Right lobe of liver (tissue), 4 donors: ENCODE measurements around the gene TMEM266.

Source experiments
- POLR2A ChIP-seq: fragments of 450-650 bp; IDR thresholded peaks from one replicate; pipeline ENCODE4 v1.6.1; 2017; ENCODE audit warnings: antibody characterized with exemption, mild to moderate bottlenecking
- TF ChIP-seq, protein P1 (sequence below), 4 donors: fragments of 200-600 bp in 3 of 4; fragments of 450-650 bp in 1 of 4; IDR thresholded peaks; one replicate each; pipeline versions ENCODE4 v1.5.1 to v1.8.0; 2016 to 2022; ENCODE audit warnings: antibody characterized with exemption in 4 of 4, mild to moderate bottlenecking in 2 of 4
- donor health status: DM: no; HTN: no; CAD: no.
- donor health status: DM: no; HTN: no; CAD: no.
- donor health status: DM: no; HTN: yes; CAD: no.

DNA sequence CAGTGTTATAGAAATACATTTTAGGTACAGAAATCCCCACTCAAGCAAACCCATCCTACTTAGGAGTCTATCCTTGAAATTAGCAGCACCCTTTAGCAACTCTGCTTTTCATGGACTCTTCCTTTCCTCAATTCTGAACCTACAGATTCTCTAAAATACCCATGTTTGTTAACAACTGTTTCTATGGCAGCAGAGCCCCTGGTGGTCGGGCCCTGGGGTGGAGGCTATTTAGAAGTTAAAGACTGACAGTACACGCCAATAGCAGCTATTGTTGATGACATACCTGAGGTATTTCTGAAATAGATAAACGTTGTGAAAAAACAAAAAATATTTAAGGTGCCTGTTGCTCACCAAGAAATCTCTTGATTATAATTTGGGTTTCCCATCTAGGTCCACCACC lies 24.2 kb upstream of the TMEM266 start:
- TF ChIP-seq, protein P1, sequence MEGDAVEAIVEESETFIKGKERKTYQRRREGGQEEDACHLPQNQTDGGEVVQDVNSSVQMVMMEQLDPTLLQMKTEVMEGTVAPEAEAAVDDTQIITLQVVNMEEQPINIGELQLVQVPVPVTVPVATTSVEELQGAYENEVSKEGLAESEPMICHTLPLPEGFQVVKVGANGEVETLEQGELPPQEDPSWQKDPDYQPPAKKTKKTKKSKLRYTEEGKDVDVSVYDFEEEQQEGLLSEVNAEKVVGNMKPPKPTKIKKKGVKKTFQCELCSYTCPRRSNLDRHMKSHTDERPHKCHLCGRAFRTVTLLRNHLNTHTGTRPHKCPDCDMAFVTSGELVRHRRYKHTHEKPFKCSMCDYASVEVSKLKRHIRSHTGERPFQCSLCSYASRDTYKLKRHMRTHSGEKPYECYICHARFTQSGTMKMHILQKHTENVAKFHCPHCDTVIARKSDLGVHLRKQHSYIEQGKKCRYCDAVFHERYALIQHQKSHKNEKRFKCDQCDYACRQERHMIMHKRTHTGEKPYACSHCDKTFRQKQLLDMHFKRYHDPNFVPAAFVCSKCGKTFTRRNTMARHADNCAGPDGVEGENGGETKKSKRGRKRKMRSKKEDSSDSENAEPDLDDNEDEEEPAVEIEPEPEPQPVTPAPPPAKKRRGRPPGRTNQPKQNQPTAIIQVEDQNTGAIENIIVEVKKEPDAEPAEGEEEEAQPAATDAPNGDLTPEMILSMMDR (IDR thresholded peaks at IDR 0.05), result no peak
- TF ChIP-seq POLR2A, result no peak
